ENCODE data around the gene IRF7.

DNA sequence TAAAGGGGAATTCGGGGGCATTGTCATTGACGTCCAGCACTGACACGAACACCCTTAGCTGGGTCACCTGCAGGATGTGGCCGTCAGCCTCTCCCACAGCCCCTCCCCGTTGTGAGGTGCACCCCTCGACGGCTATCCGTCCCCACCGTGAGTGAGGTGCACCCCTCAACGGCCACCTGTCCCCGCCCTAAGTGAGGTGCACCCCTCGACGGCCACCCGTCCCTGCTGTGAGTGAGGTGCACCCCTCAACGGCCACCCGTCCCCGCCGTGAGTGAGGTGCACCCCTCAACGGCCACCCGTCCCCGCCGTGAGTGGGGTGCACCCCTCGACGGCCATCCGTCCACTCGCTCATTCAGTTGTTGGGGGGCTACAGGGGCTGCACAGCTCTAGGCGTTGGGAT is 6.1 kb upstream of the IRF7 start:
- TF ChIP-seq, protein P1, sequence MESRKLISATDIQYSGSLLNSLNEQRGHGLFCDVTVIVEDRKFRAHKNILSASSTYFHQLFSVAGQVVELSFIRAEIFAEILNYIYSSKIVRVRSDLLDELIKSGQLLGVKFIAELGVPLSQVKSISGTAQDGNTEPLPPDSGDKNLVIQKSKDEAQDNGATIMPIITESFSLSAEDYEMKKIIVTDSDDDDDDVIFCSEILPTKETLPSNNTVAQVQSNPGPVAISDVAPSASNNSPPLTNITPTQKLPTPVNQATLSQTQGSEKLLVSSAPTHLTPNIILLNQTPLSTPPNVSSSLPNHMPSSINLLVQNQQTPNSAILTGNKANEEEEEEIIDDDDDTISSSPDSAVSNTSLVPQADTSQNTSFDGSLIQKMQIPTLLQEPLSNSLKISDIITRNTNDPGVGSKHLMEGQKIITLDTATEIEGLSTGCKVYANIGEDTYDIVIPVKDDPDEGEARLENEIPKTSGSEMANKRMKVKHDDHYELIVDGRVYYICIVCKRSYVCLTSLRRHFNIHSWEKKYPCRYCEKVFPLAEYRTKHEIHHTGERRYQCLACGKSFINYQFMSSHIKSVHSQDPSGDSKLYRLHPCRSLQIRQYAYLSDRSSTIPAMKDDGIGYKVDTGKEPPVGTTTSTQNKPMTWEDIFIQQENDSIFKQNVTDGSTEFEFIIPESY (IDR thresholded peaks at IDR 0.05; ENCODE audit: borderline replicate concordance, low read depth), result no peak
- no peak for TF ChIP-seq POLR2AphosphoS5 (IDR thresholded peaks at IDR 0.05; ENCODE audit: low read depth, low read length)
- TF ChIP-seq, protein P2, sequence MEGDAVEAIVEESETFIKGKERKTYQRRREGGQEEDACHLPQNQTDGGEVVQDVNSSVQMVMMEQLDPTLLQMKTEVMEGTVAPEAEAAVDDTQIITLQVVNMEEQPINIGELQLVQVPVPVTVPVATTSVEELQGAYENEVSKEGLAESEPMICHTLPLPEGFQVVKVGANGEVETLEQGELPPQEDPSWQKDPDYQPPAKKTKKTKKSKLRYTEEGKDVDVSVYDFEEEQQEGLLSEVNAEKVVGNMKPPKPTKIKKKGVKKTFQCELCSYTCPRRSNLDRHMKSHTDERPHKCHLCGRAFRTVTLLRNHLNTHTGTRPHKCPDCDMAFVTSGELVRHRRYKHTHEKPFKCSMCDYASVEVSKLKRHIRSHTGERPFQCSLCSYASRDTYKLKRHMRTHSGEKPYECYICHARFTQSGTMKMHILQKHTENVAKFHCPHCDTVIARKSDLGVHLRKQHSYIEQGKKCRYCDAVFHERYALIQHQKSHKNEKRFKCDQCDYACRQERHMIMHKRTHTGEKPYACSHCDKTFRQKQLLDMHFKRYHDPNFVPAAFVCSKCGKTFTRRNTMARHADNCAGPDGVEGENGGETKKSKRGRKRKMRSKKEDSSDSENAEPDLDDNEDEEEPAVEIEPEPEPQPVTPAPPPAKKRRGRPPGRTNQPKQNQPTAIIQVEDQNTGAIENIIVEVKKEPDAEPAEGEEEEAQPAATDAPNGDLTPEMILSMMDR (IDR thresholded peaks at IDR 0.05), result no peak
- TF ChIP-seq MXI1 (IDR thresholded peaks at IDR 0.05; ENCODE audit: low read depth, low read length), result no peak
- no peak for TF ChIP-seq RAD21 (IDR thresholded peaks at IDR 0.05; ENCODE audit: low read length)
- no peak for TF ChIP-seq MAX (IDR thresholded peaks at IDR 0.05; ENCODE audit: low read depth)
- no peak for TF ChIP-seq NRF1 (IDR thresholded peaks at IDR 0.05; ENCODE audit: low read depth, low read length)

All from SK-N-SH (cell line).